Upper lobe of left lung (tissue), 6 donors: ENCODE data around the gene CELSR2. TPM values are rescaled to one million over a fixed set of nuclear protein-coding genes. Genes with fewer than 3 reads are reported as not detected.

Experiments used
- ATAC-seq, 2 donors: fragments of 200-7000 bp; cut with Tn5 transposase; one replicate each; pipeline ENCODE4 v1.9.1; 2022; ENCODE audit warnings: mild to moderate bottlenecking in 2 of 2, moderate library complexity in 2 of 2; ENCODE audit not compliant: low FRiP score in 2 of 2
- DNase-seq, 2 donors: peaks; one replicate each; pipeline ENCODE4 v3.0.0-alpha.2; 2019 to 2020
- H3K27ac ChIP-seq, 4 donors: fragments of 200-600 bp; sonication (generic); one replicate each; pipeline ENCODE4 v1.5.1; 2016 to 2019
- H3K27me3 ChIP-seq, 4 donors: fragments of 200-600 bp; sonication (generic); one replicate each; pipeline ENCODE4 v1.5.1; 2017 to 2019
- H3K36me3 ChIP-seq, 4 donors: fragments of 200-600 bp; sonication (generic); one replicate each; pipeline ENCODE4 v1.5.1; 2016 to 2019
- H3K4me1 ChIP-seq, 4 donors: fragments of 200-600 bp; sonication (generic); one replicate each; pipeline ENCODE4 v1.5.1; 2018 to 2019
- H3K4me3 ChIP-seq, 4 donors: fragments of 200-600 bp; sonication (generic); one replicate each; pipeline ENCODE4 v1.5.1; 2017 to 2019; ENCODE audit warnings: mild to moderate bottlenecking in 2 of 4, moderate library complexity in 1 of 4
- H3K9me3 ChIP-seq, 4 donors: fragments of 200-600 bp; sonication (generic); one replicate each; pipeline ENCODE4 v1.5.1; 2018 to 2019
- CTCF ChIP-seq, 6 experiments: fragments of 450-650 bp in 4 of 6; fragments of 200-600 bp in 2 of 6; sonication (generic) in 2 of 6; IDR thresholded peaks; one replicate each; pipeline ENCODE4 v1.5.1; 2016 to 2019; ENCODE audit warnings: antibody characterized with exemption in 6 of 6
- EP300 ChIP-seq, 4 donors: sonication (generic); formaldehyde crosslinking; IDR thresholded peaks; one replicate each; pipeline ENCODE4 v1.5.1; 2017; ENCODE audit warnings: antibody characterized with exemption in 4 of 4, control low read depth in 2 of 4
- POLR2A ChIP-seq, 4 donors: fragments of 450-650 bp; IDR thresholded peaks; one replicate each; pipeline ENCODE4 v1.5.1; 2016 to 2017; ENCODE audit warnings: antibody characterized with exemption in 4 of 4, mild to moderate bottlenecking in 2 of 4
- POLR2AphosphoS5 ChIP-seq, 2 donors: sonication (generic); formaldehyde crosslinking; IDR thresholded peaks; one replicate each; pipeline ENCODE4 v1.5.1; 2017; ENCODE audit warnings: antibody characterized with exemption in 2 of 2
- WGBS, 2 donors: methylation state at CpG; one replicate each; pipeline ENCODE4 v1.1.5; 2017 to 2018; 5-methylcytosine and 5-hydroxymethylcytosine counted together
- total RNA-seq, 6 donors: library from RNA; depleted of rRNA in 4 of 6; stranded (reverse); fragments of >200 nt in 4 of 6; gene quantifications; one replicate each; pipeline versions ENCODE4 v1.1.0 to v1.2.1, GENCODE V29; 2016 to 2021
- donor health status: DM: no; HTN: no; CAD: no; lungs with moderate emphysema.
- donor health status: DM: no; HTN: yes; CAD: no; lungs with severe emphysema.

CELSR2 gene
- total RNA-seq, 6 donors from 2014 or later = 5.9 to 27.2 (median 8.8) TPM

- H3K4me1 ChIP-seq = no peaks in the 10 kb centered on the region
- no peaks in the 10 kb centered on the region for H3K9me3 ChIP-seq
- no peak overlapping the region for H3K27ac ChIP-seq
- DNase-seq (no peak), ATAC-seq (no peak)
- H3K27me3 ChIP-seq = no peaks in the 10 kb centered on the region
- H3K4me3 ChIP-seq = no peak overlapping the region
- TF ChIP-seq POLR2A (IDR thresholded peaks at IDR 0.05) (no peak), EP300 (IDR thresholded peaks at IDR 0.05) (no peak), CTCF (IDR thresholded peaks at IDR 0.05) (no peak), POLR2AphosphoS5 (IDR thresholded peaks at IDR 0.05) (no peak)
- no peaks in the 10 kb centered on the region for H3K36me3 ChIP-seq
- 62 to 67% methylated on average over 2 of the region's 2 CpGs for WGBS, 2 donors
These were observed 43.0 kb upstream of the CELSR2 start for GRCh38 chr1:109206339-109206738.

- WGBS, 2 donors = 91 to 92% methylated on average over 7 of the region's 7 CpGs
- no peaks in the 10 kb centered on the region for H3K27me3 ChIP-seq
- ATAC-seq = no peak
- no peaks in the 10 kb centered on the region for H3K9me3 ChIP-seq
- H3K36me3 ChIP-seq = no peaks in the 10 kb centered on the region
- no peak for DNase-seq
- no peaks in the 10 kb centered on the region for H3K4me1 ChIP-seq
- H3K27ac ChIP-seq = no peak overlapping the region
- no peak overlapping the region for H3K4me3 ChIP-seq
- no peak for TF ChIP-seq POLR2A (IDR thresholded peaks at IDR 0.05)
- no peak for TF ChIP-seq CTCF (IDR thresholded peaks at IDR 0.05)
- no peak for TF ChIP-seq EP300 (IDR thresholded peaks at IDR 0.05)
- no peak for TF ChIP-seq POLR2AphosphoS5 (IDR thresholded peaks at IDR 0.05)
These were observed 41.8 kb upstream of the CELSR2 start for GRCh38 chr1:109207467-109208103.

GRCh38 chr1:109208394-109208793, 40.9 kb upstream of the CELSR2 start:
- Histone ChIP-seq H3K4me3 (no peak overlapping the region), H3K27me3 (no peaks in the 10 kb centered on the region), H3K4me1 (peaks cover 0 to 4% (median 3%) of the 10 kb centered on the region in 4 donors), H3K27ac (no peak overlapping the region), H3K36me3 (no peaks in the 10 kb centered on the region), H3K9me3 (no peaks in the 10 kb centered on the region)
- TF ChIP-seq POLR2AphosphoS5 (IDR thresholded peaks at IDR 0.05) (no peak), POLR2A (IDR thresholded peaks at IDR 0.05) (no peak), CTCF (IDR thresholded peaks at IDR 0.05) (no peak), EP300 (IDR thresholded peaks at IDR 0.05) (no peak)
- WGBS, 2 donors = 81 to 85% methylated on average over 7 of the region's 7 CpGs
- ATAC-seq (no peak), DNase-seq (no peak)

- Histone ChIP-seq H3K9me3 (no peaks in the 10 kb centered on the region), H3K27ac (no peak overlapping the region), H3K27me3 (no peaks in the 10 kb centered on the region), H3K4me1 (peaks cover 0 to 5% (median 4%) of the 10 kb centered on the region in 4 donors), H3K4me3 (no peak overlapping the region), H3K36me3 (no peaks in the 10 kb centered on the region)
- no peak for DNase-seq
- TF ChIP-seq CTCF (IDR thresholded peaks at IDR 0.05) (no peak), POLR2A (IDR thresholded peaks at IDR 0.05) (no peak), EP300 (IDR thresholded peaks at IDR 0.05) (no peak), POLR2AphosphoS5 (IDR thresholded peaks at IDR 0.05) (no peak)
- 75 to 76% methylated on average over 9 of the region's 9 CpGs for WGBS, 2 donors
- ATAC-seq = no peak
These were observed 40.4 kb upstream of the CELSR2 start for GRCh38 chr1:109208836-109209463.

GRCh38 chr1:109210058-109210457, 39.3 kb upstream of the CELSR2 start:
- no peak for TF ChIP-seq POLR2A (IDR thresholded peaks at IDR 0.05)
- no peak for TF ChIP-seq POLR2AphosphoS5 (IDR thresholded peaks at IDR 0.05)
- no peak for TF ChIP-seq EP300 (IDR thresholded peaks at IDR 0.05)
- TF ChIP-seq CTCF (IDR thresholded peaks at IDR 0.05) = no peak
- ATAC-seq (no peak), DNase-seq (no peak)
- H3K4me1 ChIP-seq = peaks cover 5 to 9% (median 7%) of the 10 kb centered on the region in 4 donors
- no peaks in the 10 kb centered on the region for H3K27me3 ChIP-seq
- no peak overlapping the region for H3K4me3 ChIP-seq
- H3K36me3 ChIP-seq = no peaks in the 10 kb centered on the region
- H3K27ac ChIP-seq = no peak overlapping the region
- H3K9me3 ChIP-seq = no peaks in the 10 kb centered on the region
- 83 to 88% methylated on average over 8 of the region's 8 CpGs for WGBS, 2 donors
